PC-3 (cell line): ENCODE results near the gene FSTL5.

Experiments used
- CTCF ChIP-seq: fragments of 300-600 bp; sonication (generic); conservative IDR thresholded peaks from 2 replicates; pipeline ENCODE4 v1.5.1; 2017; ENCODE audit warnings: antibody characterized with exemption, low read depth, mild to moderate bottlenecking, low read length
- EZH2 ChIP-seq: fragments of 300-600 bp; sonication (generic); IDR thresholded peaks from one replicate; pipeline ENCODE4 v1.6.1; 2017; ENCODE audit warnings: antibody characterized with exemption, mild to moderate bottlenecking, low read length; ENCODE audit not compliant: unreplicated experiment
- EZH2phosphoT487 ChIP-seq: fragments of 300-600 bp; sonication (generic); IDR thresholded peaks from 2 replicates; pipeline ENCODE4 v1.6.1; 2018; ENCODE audit warnings: mild to moderate bottlenecking, antibody characterized with exemption, low read length, borderline replicate concordance

GRCh38 chr4:161900110-161900509 lies 263.7 kb downstream of the FSTL5 start:
- TF ChIP-seq EZH2 (no peak), CTCF (no peak), EZH2phosphoT487 (no peak)
